Measurements from ENCODE around the gene GMCL1.

DNA sequence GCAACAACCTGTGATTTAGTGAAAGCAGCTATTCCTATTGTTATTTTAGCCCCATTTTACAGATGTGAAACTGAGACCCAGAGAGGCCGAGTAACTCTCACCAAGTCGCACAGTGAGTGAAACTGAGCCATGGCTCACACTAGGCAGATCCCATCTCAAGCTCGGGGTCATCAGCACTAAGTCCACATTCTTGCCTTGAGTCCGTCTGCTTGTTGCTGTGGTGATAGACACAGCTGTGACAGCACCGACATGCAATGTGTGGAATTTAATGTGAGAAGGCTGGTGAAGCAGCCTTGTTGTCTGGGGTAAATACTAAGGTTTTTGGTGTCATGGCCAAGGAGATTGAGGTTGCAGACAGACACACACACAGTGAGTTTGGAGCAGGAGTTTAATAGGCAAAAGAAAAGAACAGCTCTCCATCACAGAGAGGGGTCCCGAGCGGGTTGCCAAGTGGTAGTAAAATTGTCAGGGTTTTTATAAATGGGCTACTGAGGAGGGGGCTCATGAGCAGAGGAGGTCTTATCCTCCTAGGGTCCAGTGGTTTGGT is 40.2 kb upstream of the GMCL1 start:
- TF ChIP-seq EZH2 (IDR thresholded peaks at IDR 0.05) (no peak), POLR2AphosphoS5 (IDR thresholded peaks at IDR 0.05; ENCODE audit: borderline replicate concordance, low read depth, low read length) (no peak)
